ENCODE measurements around the gene ECEL1. TPM values are rescaled to one million over a fixed set of nuclear protein-coding genes. Genes with fewer than 3 reads are reported as not detected.

ECEL1 gene
- total and polyA plus RNA-seq, 2 experiments from 2014 or later = 0.54 TPM; not detected in 1

- Histone ChIP-seq H3K9me3 (ENCODE audit: low read depth) (no peaks in the 10 kb centered on the region), H3K79me2 (ENCODE audit: insufficient read depth) (no peaks in the 10 kb centered on the region), H3K27ac (no peak overlapping the region), H3K9me2 (ENCODE audit: insufficient read depth) (no peaks in the 10 kb centered on the region), H3K9ac (no peak overlapping the region), H3F3A (ENCODE audit: insufficient read depth) (no peaks in the 10 kb centered on the region), H3K4me3 (no peak overlapping the region), H3K36me3 (ENCODE audit: low read depth) (no peaks in the 10 kb centered on the region), H3K4me1 (ENCODE audit: insufficient read depth) (no peaks in the 10 kb centered on the region), H3K4me2 (ENCODE audit: unreplicated experiment) (no peak overlapping the region), H2AFZ (no peak overlapping the region), H3K27me3 (replicated peaks; ENCODE audit: insufficient read depth) (peaks cover 37% of the 10 kb centered on the region), H4K20me1 (ENCODE audit: insufficient read depth) (no peaks in the 10 kb centered on the region)
- in situ Hi-C loops (cut with MboI) = no loop called here
- WGBS, 2 experiments (ENCODE audit: low coverage in 1 of 2, low lambda C conversion rate in 2 of 2, missing lambda C conversion rate in 2 of 2) = 70 to 73% methylated on average over 5 of the region's 5 CpGs
- TF ChIP-seq EZH2 (IDR thresholded peaks at IDR 0.05; ENCODE audit: insufficient read depth, poor library complexity, severe bottlenecking) = no peak
- TF ChIP-seq EZH2phosphoT487 (IDR thresholded peaks at IDR 0.05; ENCODE audit: insufficient read depth, low read depth) = no peak
- DNase-seq = no peak
Measured at GRCh38 chr2:232488721-232489300, 1.2 kb upstream of the ECEL1 start.

DNA sequence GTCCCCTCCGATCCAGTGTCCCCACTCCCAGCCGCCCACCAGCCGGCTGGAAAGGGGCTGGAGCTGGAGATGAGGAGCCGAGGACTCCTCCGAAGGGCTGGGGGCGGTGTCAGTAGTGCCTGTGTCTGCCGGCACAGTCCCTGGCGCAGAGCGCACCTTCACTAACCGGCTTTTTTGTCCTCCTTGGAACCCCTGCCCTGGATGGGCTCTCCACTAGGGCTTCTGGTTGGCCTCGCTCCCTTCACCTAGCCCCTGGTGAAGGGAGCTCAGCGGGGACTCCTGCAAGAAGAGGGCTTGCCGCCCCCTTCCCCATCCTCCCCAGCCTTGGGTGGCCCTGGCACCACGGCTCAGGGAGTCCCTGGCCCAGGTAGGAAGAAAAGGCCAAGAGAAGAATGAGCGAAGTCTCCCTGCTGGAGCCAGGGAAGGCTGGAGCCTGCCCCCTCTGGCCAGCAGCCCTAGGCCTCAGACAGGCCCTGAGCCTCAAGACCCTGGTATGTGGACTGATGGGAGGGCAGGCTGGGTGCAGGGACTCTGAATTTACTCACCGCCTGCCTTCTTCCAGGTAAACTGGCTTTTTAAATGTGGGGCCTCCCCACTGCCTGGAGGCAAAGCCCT lies 570 bp upstream of the ECEL1 start:
- DNase-seq = no peak
- H3K79me2 ChIP-seq (ENCODE audit: insufficient read depth) = no peaks in the 10 kb centered on the region
- in situ Hi-C loops (cut with MboI) = no loop called here
- no peaks in the 10 kb centered on the region for H4K20me1 ChIP-seq (ENCODE audit: insufficient read depth)
- TF ChIP-seq EZH2phosphoT487 (IDR thresholded peaks at IDR 0.05; ENCODE audit: insufficient read depth, low read depth) = no peak
- no peak for TF ChIP-seq EZH2 (IDR thresholded peaks at IDR 0.05; ENCODE audit: insufficient read depth, poor library complexity, severe bottlenecking)
- H3K27me3 ChIP-seq (replicated peaks; ENCODE audit: insufficient read depth) = peaks cover 37% of the 10 kb centered on the region
- no peaks in the 10 kb centered on the region for H3K9me3 ChIP-seq (ENCODE audit: low read depth)
- no peak overlapping the region for H3K4me2 ChIP-seq (ENCODE audit: unreplicated experiment)
- no peak overlapping the region for H3K9ac ChIP-seq
- WGBS, 2 experiments (ENCODE audit: low coverage in 1 of 2, low lambda C conversion rate in 2 of 2, missing lambda C conversion rate in 2 of 2) = 42 to 43% methylated on average over 15 to 16 of the region's 16 CpGs
- no peak overlapping the region for H2AFZ ChIP-seq
- H3K36me3 ChIP-seq (ENCODE audit: low read depth) = no peaks in the 10 kb centered on the region
- no peaks in the 10 kb centered on the region for H3K4me1 ChIP-seq (ENCODE audit: insufficient read depth)
- no peak overlapping the region for H3K27ac ChIP-seq
- H3F3A ChIP-seq (ENCODE audit: insufficient read depth) = no peaks in the 10 kb centered on the region
- H3K4me3 ChIP-seq = no peak overlapping the region
- no peaks in the 10 kb centered on the region for H3K9me2 ChIP-seq (ENCODE audit: insufficient read depth)

- no peak overlapping the region for H3K4me2 ChIP-seq (ENCODE audit: unreplicated experiment)
- in situ Hi-C loops (cut with MboI) = no loop called here
- TF ChIP-seq EZH2 (IDR thresholded peaks at IDR 0.05; ENCODE audit: insufficient read depth, poor library complexity, severe bottlenecking) = peak; percentile 94
- TF ChIP-seq EZH2phosphoT487 (IDR thresholded peaks at IDR 0.05; ENCODE audit: insufficient read depth, low read depth) = no peak
Measured at GRCh38 chr2:232486558-232487384, 863 bp downstream of the ECEL1 start.

GRCh38 chr2:232485757-232486557 lies 1.7 kb downstream of the ECEL1 start:
- 5% methylated on average over 90 to 94 of the region's 111 CpGs for WGBS, 2 experiments (ENCODE audit: low coverage in 1 of 2, low lambda C conversion rate in 2 of 2, missing lambda C conversion rate in 2 of 2)
- no peak overlapping the region for H2AFZ ChIP-seq

More at GRCh38 chr2:232486558-232487384, 863 bp downstream of the ECEL1 start:
- no peak for DNase-seq
- Histone ChIP-seq H3K9me3 (ENCODE audit: low read depth) (no peaks in the 10 kb centered on the region), H3K9me2 (ENCODE audit: insufficient read depth) (no peaks in the 10 kb centered on the region), H2AFZ (no peak overlapping the region), H3K27ac (no peak overlapping the region), H3K4me3 (no peak overlapping the region), H3K27me3 (replicated peaks; ENCODE audit: insufficient read depth) (peaks cover 37% of the 10 kb centered on the region), H3K4me1 (ENCODE audit: insufficient read depth) (no peaks in the 10 kb centered on the region), H3K9ac (no peak overlapping the region), H3F3A (ENCODE audit: insufficient read depth) (no peaks in the 10 kb centered on the region), H3K36me3 (ENCODE audit: low read depth) (no peaks in the 10 kb centered on the region), H4K20me1 (ENCODE audit: insufficient read depth) (no peaks in the 10 kb centered on the region), H3K79me2 (ENCODE audit: insufficient read depth) (no peaks in the 10 kb centered on the region)
- 4% methylated on average over 56 to 57 of the region's 74 CpGs for WGBS, 2 experiments (ENCODE audit: low coverage in 1 of 2, low lambda C conversion rate in 2 of 2, missing lambda C conversion rate in 2 of 2)

More at GRCh38 chr2:232485757-232486557, 1.7 kb downstream of the ECEL1 start:
- Histone ChIP-seq H3K9ac (no peak overlapping the region), H3K4me2 (ENCODE audit: unreplicated experiment) (no peak overlapping the region), H3K79me2 (ENCODE audit: insufficient read depth) (no peaks in the 10 kb centered on the region), H3K27ac (no peak overlapping the region), H3K4me1 (ENCODE audit: insufficient read depth) (no peaks in the 10 kb centered on the region), H4K20me1 (ENCODE audit: insufficient read depth) (no peaks in the 10 kb centered on the region), H3K9me3 (ENCODE audit: low read depth) (no peaks in the 10 kb centered on the region), H3F3A (ENCODE audit: insufficient read depth) (no peaks in the 10 kb centered on the region), H3K4me3 (no peak overlapping the region), H3K9me2 (ENCODE audit: insufficient read depth) (no peaks in the 10 kb centered on the region), H3K36me3 (ENCODE audit: low read depth) (no peaks in the 10 kb centered on the region), H3K27me3 (replicated peaks; ENCODE audit: insufficient read depth) (peaks cover 37% of the 10 kb centered on the region)
- TF ChIP-seq EZH2phosphoT487 (IDR thresholded peaks at IDR 0.05; ENCODE audit: insufficient read depth, low read depth) = no peak
- TF ChIP-seq EZH2 (IDR thresholded peaks at IDR 0.05; ENCODE audit: insufficient read depth, poor library complexity, severe bottlenecking) = peak; percentile 52
- DNase-seq = no peak
- in situ Hi-C loops (cut with MboI) = no loop called here
